Effector memory CD8-positive, alpha-beta T cell (primary cell): ENCODE results near the gene LIMK2.

Experiments used
- ATAC-seq: fragments of 150-1000 bp; cut with Tn5 transposase; replicated peaks from 2 replicates; pipeline ENCODE4 v1.10.0; 2021; ENCODE audit warnings: mild to moderate bottlenecking, moderate library complexity
- DNase-seq, 3 experiments: peaks; one replicate each; pipeline ENCODE4 v3.0.0; 2021
- H3K27ac Mint-ChIP-seq, 2 donors: one replicate each; pipeline ENCODE4 v1.8.0; 2022; ENCODE audit warnings: mild to moderate bottlenecking in 2 of 2, mixed read lengths in 2 of 2, moderate library complexity in 2 of 2
- H3K27me3 Mint-ChIP-seq, 2 donors: one replicate each; pipeline ENCODE4 v1.8.0; 2022; ENCODE audit warnings: mixed read lengths in 2 of 2
- H3K36me3 Mint-ChIP-seq: one replicate; pipeline ENCODE4 v1.8.0; 2022; ENCODE audit warnings: mild to moderate bottlenecking, moderate library complexity, mixed read lengths; ENCODE audit not compliant: insufficient read depth
- H3K4me1 Mint-ChIP-seq, 2 donors: one replicate each; pipeline ENCODE4 v1.8.0; 2022; ENCODE audit warnings: low read depth in 2 of 2, mixed read lengths in 2 of 2
- H3K4me3 Mint-ChIP-seq, 2 donors: one replicate each; pipeline ENCODE4 v1.8.0; 2022; ENCODE audit warnings: mild to moderate bottlenecking in 2 of 2, mixed read lengths in 2 of 2, moderate library complexity in 2 of 2
- H3K9me3 Mint-ChIP-seq, 2 donors: one replicate each; pipeline ENCODE4 v1.8.0; 2022; ENCODE audit warnings: mixed read lengths in 2 of 2

Gene LIMK2

GRCh38 chr22:31276426-31277167 is 64.5 kb downstream of the LIMK2 start:
- no peak overlapping the region for H3K4me3 Mint-ChIP-seq
- H3K27me3 Mint-ChIP-seq = no peaks in the 10 kb centered on the region
- DNase-seq (no peak), ATAC-seq (no peak)
- peaks cover 24 to 34% of the 10 kb centered on the region in 2 donors for H3K4me1 Mint-ChIP-seq
- peak overlapping the region in 1 of 2 donors; percentile 66 for H3K27ac Mint-ChIP-seq
- peaks cover 67% of the 10 kb centered on the region for H3K36me3 Mint-ChIP-seq
- no peaks in the 10 kb centered on the region for H3K9me3 Mint-ChIP-seq

- H3K27me3 Mint-ChIP-seq = no peaks in the 10 kb centered on the region
- ATAC-seq (no peak), DNase-seq (no peak)
- H3K4me3 Mint-ChIP-seq = peak overlapping the region in 1 of 2 donors; percentile 64
- peak overlapping the region; percentile 83 to 93 for H3K27ac Mint-ChIP-seq
- peaks cover 24 to 36% of the 10 kb centered on the region in 2 donors for H3K4me1 Mint-ChIP-seq
- no peaks in the 10 kb centered on the region for H3K9me3 Mint-ChIP-seq
- H3K36me3 Mint-ChIP-seq = peaks cover 79% of the 10 kb centered on the region
These were observed 65.6 kb downstream of the LIMK2 start for GRCh38 chr22:31277741-31278140.

GRCh38 chr22:31278151-31278621 is 66.1 kb downstream of the LIMK2 start:
- Mint-ChIP-seq H3K36me3 (peaks cover 83% of the 10 kb centered on the region), H3K4me3 (peak overlapping the region in 1 of 2 donors; percentile 64), H3K4me1 (peaks cover 29 to 40% of the 10 kb centered on the region in 2 donors)

GRCh38 chr22:31278626-31279326 is 66.7 kb downstream of the LIMK2 start:
- ATAC-seq (peak; percentile 71), DNase-seq (peak in 1 of 3 experiments; percentile 25)
- Mint-ChIP-seq H3K4me1 (peaks cover 31 to 41% of the 10 kb centered on the region in 2 donors), H3K36me3 (peaks cover 86% of the 10 kb centered on the region), H3K27me3 (no peaks in the 10 kb centered on the region), H3K4me3 (peak overlapping the region; percentile 12 to 64), H3K27ac (peak overlapping the region; percentile 83 to 93), H3K9me3 (no peaks in the 10 kb centered on the region)

More at GRCh38 chr22:31278151-31278621, 66.1 kb downstream of the LIMK2 start:
- no peak for DNase-seq
- Mint-ChIP-seq H3K27me3 (no peaks in the 10 kb centered on the region), H3K27ac (peak overlapping the region; percentile 83 to 93), H3K9me3 (no peaks in the 10 kb centered on the region)
- no peak for ATAC-seq

- peaks cover 88% of the 10 kb centered on the region for H3K36me3 Mint-ChIP-seq
- H3K4me1 Mint-ChIP-seq = peaks cover 34 to 43% of the 10 kb centered on the region in 2 donors
- no peaks in the 10 kb centered on the region for H3K9me3 Mint-ChIP-seq
- peak overlapping the region; percentile 83 to 93 for H3K27ac Mint-ChIP-seq
- no peak for ATAC-seq
- no peak for DNase-seq
- no peaks in the 10 kb centered on the region for H3K27me3 Mint-ChIP-seq
- H3K4me3 Mint-ChIP-seq = peak overlapping the region; percentile 12 to 64
These were observed 67.2 kb downstream of the LIMK2 start for GRCh38 chr22:31279327-31279669.

- Mint-ChIP-seq H3K27me3 (no peaks in the 10 kb centered on the region), H3K4me3 (peak overlapping the region; percentile 19 to 26), H3K27ac (peak overlapping the region; percentile 83 to 93), H3K36me3 (peaks cover 92% of the 10 kb centered on the region), H3K9me3 (no peaks in the 10 kb centered on the region), H3K4me1 (peaks cover 35 to 47% of the 10 kb centered on the region in 2 donors)
- no peak for DNase-seq
- ATAC-seq = peak; percentile 5
These were observed 67.9 kb downstream of the LIMK2 start for GRCh38 chr22:31279821-31280505.

GRCh38 chr22:31281733-31282132 is 69.6 kb downstream of the LIMK2 start:
- peaks cover 51 to 62% of the 10 kb centered on the region in 2 donors for H3K4me1 Mint-ChIP-seq
- H3K27me3 Mint-ChIP-seq = no peaks in the 10 kb centered on the region
- no peak overlapping the region for H3K4me3 Mint-ChIP-seq
- H3K9me3 Mint-ChIP-seq = no peaks in the 10 kb centered on the region
- peaks cover 95% of the 10 kb centered on the region for H3K36me3 Mint-ChIP-seq
- no peak for ATAC-seq
- DNase-seq = no peak
- H3K27ac Mint-ChIP-seq = peak overlapping the region; percentile 57 to 80

GRCh38 chr22:31282748-31283468 is 70.8 kb downstream of the LIMK2 start:
- Mint-ChIP-seq H3K27ac (peak overlapping the region; percentile 80 to 100), H3K4me3 (no peak overlapping the region), H3K27me3 (no peaks in the 10 kb centered on the region), H3K9me3 (no peaks in the 10 kb centered on the region), H3K36me3 (peaks cover 100% of the 10 kb centered on the region), H3K4me1 (peaks cover 63 to 71% of the 10 kb centered on the region in 2 donors)
- ATAC-seq (no peak), DNase-seq (no peak)

GRCh38 chr22:31284281-31285155 is 72.4 kb downstream of the LIMK2 start:
- ATAC-seq (no peak), DNase-seq (no peak)
- no peaks in the 10 kb centered on the region for H3K9me3 Mint-ChIP-seq
- no peaks in the 10 kb centered on the region for H3K27me3 Mint-ChIP-seq
- peak overlapping the region; percentile 99 to 100 for H3K27ac Mint-ChIP-seq
- H3K36me3 Mint-ChIP-seq = peaks cover 100% of the 10 kb centered on the region
- H3K4me1 Mint-ChIP-seq = peaks cover 56 to 70% of the 10 kb centered on the region in 2 donors
- H3K4me3 Mint-ChIP-seq = peak overlapping the region; percentile 83 to 93

- peak overlapping the region; percentile 99 to 100 for H3K27ac Mint-ChIP-seq
- H3K27me3 Mint-ChIP-seq = no peaks in the 10 kb centered on the region
- H3K4me1 Mint-ChIP-seq = peaks cover 52 to 66% of the 10 kb centered on the region in 2 donors
- peak overlapping the region; percentile 83 to 93 for H3K4me3 Mint-ChIP-seq
- ATAC-seq (peak; percentile 42), DNase-seq (peak; percentile 54 to 58 (median 54))
- no peaks in the 10 kb centered on the region for H3K9me3 Mint-ChIP-seq
- peaks cover 100% of the 10 kb centered on the region for H3K36me3 Mint-ChIP-seq
These were observed 74.5 kb downstream of the LIMK2 start for GRCh38 chr22:31286360-31287255.

GRCh38 chr22:31287818-31288495 is 75.9 kb downstream of the LIMK2 start:
- peak overlapping the region; percentile 83 to 93 for H3K4me3 Mint-ChIP-seq
- H3K27me3 Mint-ChIP-seq = no peaks in the 10 kb centered on the region
- H3K4me1 Mint-ChIP-seq = peaks cover 58 to 68% of the 10 kb centered on the region in 2 donors
- no peaks in the 10 kb centered on the region for H3K9me3 Mint-ChIP-seq
- DNase-seq (no peak), ATAC-seq (no peak)
- H3K27ac Mint-ChIP-seq = peak overlapping the region; percentile 99 to 100
- H3K36me3 Mint-ChIP-seq = peaks cover 100% of the 10 kb centered on the region
